ENCODE results near the gene SMC1B.
"Not testable (repeated sequence)": the region's sequence is repeated elsewhere in the genome, so short reads cannot be mapped to it uniquely, and the experiment has no call there.

- TF ChIP-seq, protein P1, sequence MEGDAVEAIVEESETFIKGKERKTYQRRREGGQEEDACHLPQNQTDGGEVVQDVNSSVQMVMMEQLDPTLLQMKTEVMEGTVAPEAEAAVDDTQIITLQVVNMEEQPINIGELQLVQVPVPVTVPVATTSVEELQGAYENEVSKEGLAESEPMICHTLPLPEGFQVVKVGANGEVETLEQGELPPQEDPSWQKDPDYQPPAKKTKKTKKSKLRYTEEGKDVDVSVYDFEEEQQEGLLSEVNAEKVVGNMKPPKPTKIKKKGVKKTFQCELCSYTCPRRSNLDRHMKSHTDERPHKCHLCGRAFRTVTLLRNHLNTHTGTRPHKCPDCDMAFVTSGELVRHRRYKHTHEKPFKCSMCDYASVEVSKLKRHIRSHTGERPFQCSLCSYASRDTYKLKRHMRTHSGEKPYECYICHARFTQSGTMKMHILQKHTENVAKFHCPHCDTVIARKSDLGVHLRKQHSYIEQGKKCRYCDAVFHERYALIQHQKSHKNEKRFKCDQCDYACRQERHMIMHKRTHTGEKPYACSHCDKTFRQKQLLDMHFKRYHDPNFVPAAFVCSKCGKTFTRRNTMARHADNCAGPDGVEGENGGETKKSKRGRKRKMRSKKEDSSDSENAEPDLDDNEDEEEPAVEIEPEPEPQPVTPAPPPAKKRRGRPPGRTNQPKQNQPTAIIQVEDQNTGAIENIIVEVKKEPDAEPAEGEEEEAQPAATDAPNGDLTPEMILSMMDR (conservative IDR thresholded peaks at IDR 0.05; ENCODE audit: low read length): not testable (repeated sequence)
- not testable (repeated sequence) for TF ChIP-seq EZH2phosphoT487 (IDR thresholded peaks at IDR 0.05; ENCODE audit: borderline replicate concordance, low read depth, low read length)
These were observed 36.0 kb upstream of the SMC1B start for GRCh38 chr22:45449442-45449841.
